ENCODE measurements around the gene NACC2.

NACC2 gene

DNA sequence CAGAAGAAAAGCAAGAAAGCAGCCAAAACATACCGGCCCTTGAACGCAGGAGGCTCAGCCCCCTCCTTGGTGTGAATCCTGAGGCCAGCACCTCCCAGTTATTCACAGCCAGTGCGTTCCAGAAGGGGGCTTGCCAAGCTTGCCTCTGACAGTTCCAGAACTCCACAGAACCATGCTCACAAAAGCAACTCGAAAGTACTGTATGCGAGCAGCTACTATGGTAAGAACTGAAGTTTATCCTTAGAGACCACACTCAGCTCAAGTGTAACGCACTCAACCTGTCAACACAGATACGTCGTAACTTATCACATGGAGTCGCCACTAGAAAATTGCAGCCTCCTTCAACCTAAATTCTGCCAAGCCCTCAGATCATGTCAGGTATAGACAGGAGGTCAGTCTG, 135.3 kb downstream of the NACC2 start:
- Histone ChIP-seq H3K36me3 (ENCODE audit: control insufficient read depth, insufficient read depth, low read length) (no peaks in the 10 kb centered on the region), H3K4me1 (ENCODE audit: control insufficient read depth, insufficient read depth, low read length) (no peaks in the 10 kb centered on the region), H3K27me3 (ENCODE audit: control insufficient read depth, insufficient read depth, low read length) (no peaks in the 10 kb centered on the region), H3K4me3 (ENCODE audit: low read length) (peak overlapping the region; percentile 71), H3K9ac (ENCODE audit: low read length) (no peak overlapping the region), H3K27ac (ENCODE audit: low read depth, low read length) (no peak overlapping the region)

DNA sequence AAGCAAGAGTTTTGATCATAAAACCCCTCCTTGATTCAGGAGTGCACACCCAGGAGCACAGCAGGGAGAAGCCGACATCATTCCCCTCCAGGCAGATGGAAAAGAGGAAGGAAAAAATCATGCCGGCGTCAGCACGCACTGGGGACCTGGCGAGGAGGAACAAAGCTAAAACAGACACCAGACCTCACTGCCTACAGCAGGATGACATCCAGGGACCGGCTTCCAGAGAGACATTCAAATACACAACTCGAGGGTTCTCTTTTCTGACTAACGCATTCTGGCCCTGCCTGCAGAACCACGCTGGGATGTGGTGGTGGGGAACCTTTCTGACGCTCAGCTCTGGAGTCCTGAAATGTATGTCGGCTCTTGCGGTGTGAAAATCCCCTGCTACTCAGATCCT, 136.6 kb downstream of the NACC2 start:
- Histone ChIP-seq H3K4me1 (ENCODE audit: control insufficient read depth, insufficient read depth, low read length) (no peaks in the 10 kb centered on the region), H3K36me3 (ENCODE audit: control insufficient read depth, insufficient read depth, low read length) (peaks cover 4% of the 10 kb centered on the region), H3K4me3 (ENCODE audit: low read length) (no peak overlapping the region), H3K27me3 (ENCODE audit: control insufficient read depth, insufficient read depth, low read length) (no peaks in the 10 kb centered on the region), H3K9ac (ENCODE audit: low read length) (no peak overlapping the region), H3K27ac (ENCODE audit: low read depth, low read length) (no peak overlapping the region)

DNA sequence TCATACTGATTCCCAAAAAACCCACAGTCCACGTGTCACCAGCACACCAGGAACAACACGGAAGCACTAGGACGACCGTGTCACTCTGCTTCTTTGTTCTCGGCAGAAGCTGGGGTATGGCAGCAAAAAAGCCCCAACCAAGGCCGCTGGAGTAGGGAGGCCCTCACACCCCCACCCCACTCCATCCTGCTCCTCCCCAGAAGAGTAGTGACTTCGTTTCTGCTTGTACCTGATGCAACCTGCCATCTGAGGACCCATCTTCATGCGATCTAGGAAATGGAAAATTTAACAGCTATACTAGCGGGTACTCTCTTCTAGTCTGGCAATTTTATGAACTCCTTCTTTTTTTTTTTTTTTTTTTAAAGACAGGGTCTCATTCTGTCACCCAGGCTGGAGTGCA, 137.7 kb downstream of the NACC2 start:
- H3K4me3 ChIP-seq (ENCODE audit: low read length): no peak overlapping the region

DNA sequence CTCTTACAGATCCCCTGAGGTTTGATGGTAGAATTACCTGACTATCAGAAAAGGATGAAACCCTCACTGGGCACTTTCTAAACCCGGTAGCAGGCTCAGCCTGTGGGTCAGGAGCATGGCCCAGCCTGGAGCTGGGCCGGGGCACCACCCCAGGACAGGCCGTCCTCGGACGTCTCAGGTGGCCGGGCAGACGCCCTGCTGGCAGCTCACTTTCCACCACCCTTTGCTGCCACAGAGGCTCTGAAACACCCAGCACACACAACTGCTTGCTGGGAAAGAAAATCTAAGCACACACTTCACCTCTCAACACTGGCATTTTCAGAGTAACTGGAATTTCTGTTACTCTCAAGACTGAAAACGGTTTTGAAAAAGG, 138.3 kb downstream of the NACC2 start:
- Histone ChIP-seq H3K4me1 (ENCODE audit: control insufficient read depth, insufficient read depth, low read length) (no peaks in the 10 kb centered on the region), H3K36me3 (ENCODE audit: control insufficient read depth, insufficient read depth, low read length) (peaks cover 14% of the 10 kb centered on the region), H3K27me3 (ENCODE audit: control insufficient read depth, insufficient read depth, low read length) (no peaks in the 10 kb centered on the region), H3K27ac (ENCODE audit: low read depth, low read length) (no peak overlapping the region), H3K9ac (ENCODE audit: low read length) (no peak overlapping the region), H3K4me3 (ENCODE audit: low read length) (no peak overlapping the region)

More for the DNA sequence above, 137.7 kb downstream of the NACC2 start:
- Histone ChIP-seq H3K27me3 (ENCODE audit: control insufficient read depth, insufficient read depth, low read length) (no peaks in the 10 kb centered on the region), H3K9ac (ENCODE audit: low read length) (no peak overlapping the region), H3K36me3 (ENCODE audit: control insufficient read depth, insufficient read depth, low read length) (peaks cover 12% of the 10 kb centered on the region), H3K27ac (ENCODE audit: low read depth, low read length) (no peak overlapping the region), H3K4me1 (ENCODE audit: control insufficient read depth, insufficient read depth, low read length) (no peaks in the 10 kb centered on the region)
